A549 (cell line): ENCODE results near the gene IRF5.

Experiments
- JUN ChIP-seq, 2 experiments: fragments of >200 bp; sonication (Bioruptor Twin); formaldehyde crosslinking; IDR thresholded peaks; 2 replicates in 1 of 2; 3 replicates in 1 of 2; pipeline ENCODE4 v1.6.1; 2016 to 2017
- POLR2A ChIP-seq: IDR thresholded peaks from 2 replicates; pipeline ENCODE4 v1.6.1; 2012; ENCODE audit warnings: mild to moderate bottlenecking, low read length
- SMC3 ChIP-seq: fragments of >200 bp; sonication (Bioruptor Twin); formaldehyde crosslinking; IDR thresholded peaks from 3 replicates; pipeline ENCODE4 v1.6.1; 2018; ENCODE audit warnings: inconsistent platforms
- TF ChIP-seq, protein P1 (sequence below): fragments of 200-600 bp; sonication (generic); IDR thresholded peaks from 2 replicates; pipeline ENCODE4 v1.6.1; 2016; ENCODE audit warnings: antibody characterized with exemption, mild to moderate bottlenecking, moderate library complexity

DNA sequence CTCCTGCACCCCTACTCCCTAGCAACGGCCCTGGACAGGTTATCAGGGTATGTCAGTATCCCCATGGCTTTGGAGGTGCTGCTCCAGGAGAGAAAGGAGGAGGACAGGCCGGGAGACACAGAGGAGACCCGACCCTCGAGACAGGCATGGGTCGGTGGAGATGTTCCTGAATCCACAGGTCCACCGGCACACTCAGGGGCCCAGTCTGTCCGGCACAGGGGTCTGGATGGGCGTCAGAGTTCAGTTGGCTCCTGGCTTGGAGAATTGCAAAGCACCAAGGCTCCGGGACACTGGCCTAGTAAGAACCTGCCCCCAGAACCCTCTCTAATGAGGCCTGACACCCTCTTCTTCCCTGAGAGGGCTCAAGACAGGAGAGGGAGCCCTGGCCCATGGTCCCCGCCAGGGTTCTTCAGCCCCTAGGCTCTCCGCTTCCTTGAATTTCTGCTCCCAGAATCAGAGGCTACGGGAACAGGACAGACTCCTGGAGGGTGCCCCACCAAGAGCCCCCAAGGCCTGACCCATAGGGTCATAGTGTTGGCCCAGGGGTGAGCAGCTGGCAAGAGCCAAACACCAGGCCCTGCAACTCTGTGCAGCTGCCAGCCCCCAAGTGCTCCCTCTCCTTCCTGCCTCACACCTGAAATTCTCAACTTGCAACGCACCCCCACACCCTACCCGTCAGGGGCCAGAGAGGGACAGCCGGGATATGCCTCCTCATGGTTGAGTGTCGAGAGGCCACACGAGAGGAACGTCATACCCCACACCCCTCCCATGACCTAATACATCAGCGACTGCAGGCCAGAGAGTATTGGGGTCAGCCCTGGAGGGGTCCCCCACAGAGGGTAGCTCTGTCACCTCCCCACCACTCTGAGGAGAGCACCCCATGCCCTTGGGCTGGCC, 5.5 kb upstream of the IRF5 start:
- TF ChIP-seq JUN (IDR thresholded peaks at IDR 0.05) (no peak), POLR2A (no peak), SMC3 (no peak)
- TF ChIP-seq, protein P1, sequence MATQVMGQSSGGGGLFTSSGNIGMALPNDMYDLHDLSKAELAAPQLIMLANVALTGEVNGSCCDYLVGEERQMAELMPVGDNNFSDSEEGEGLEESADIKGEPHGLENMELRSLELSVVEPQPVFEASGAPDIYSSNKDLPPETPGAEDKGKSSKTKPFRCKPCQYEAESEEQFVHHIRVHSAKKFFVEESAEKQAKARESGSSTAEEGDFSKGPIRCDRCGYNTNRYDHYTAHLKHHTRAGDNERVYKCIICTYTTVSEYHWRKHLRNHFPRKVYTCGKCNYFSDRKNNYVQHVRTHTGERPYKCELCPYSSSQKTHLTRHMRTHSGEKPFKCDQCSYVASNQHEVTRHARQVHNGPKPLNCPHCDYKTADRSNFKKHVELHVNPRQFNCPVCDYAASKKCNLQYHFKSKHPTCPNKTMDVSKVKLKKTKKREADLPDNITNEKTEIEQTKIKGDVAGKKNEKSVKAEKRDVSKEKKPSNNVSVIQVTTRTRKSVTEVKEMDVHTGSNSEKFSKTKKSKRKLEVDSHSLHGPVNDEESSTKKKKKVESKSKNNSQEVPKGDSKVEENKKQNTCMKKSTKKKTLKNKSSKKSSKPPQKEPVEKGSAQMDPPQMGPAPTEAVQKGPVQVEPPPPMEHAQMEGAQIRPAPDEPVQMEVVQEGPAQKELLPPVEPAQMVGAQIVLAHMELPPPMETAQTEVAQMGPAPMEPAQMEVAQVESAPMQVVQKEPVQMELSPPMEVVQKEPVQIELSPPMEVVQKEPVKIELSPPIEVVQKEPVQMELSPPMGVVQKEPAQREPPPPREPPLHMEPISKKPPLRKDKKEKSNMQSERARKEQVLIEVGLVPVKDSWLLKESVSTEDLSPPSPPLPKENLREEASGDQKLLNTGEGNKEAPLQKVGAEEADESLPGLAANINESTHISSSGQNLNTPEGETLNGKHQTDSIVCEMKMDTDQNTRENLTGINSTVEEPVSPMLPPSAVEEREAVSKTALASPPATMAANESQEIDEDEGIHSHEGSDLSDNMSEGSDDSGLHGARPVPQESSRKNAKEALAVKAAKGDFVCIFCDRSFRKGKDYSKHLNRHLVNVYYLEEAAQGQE, result no peak
